Femur (tissue), 1 donor: ENCODE results near the gene CARNS1.
"Not testable (repeated sequence)": the region's sequence is repeated elsewhere in the genome, so short reads cannot be mapped to it uniquely, and the experiment has no call there.

Experiments used
- DNase-seq: peaks from one replicate; pipeline ENCODE4 v3.0.0-alpha.2; 2017

The CARNS1 gene

GRCh38 chr11:67448220-67448609 lies 32.7 kb downstream of the CARNS1 start:
- DNase-seq = no peak

- no peak for DNase-seq
Observed at GRCh38 chr11:67449116-67449844, 33.8 kb downstream of the CARNS1 start.

GRCh38 chr11:67450796-67451657 lies 35.5 kb downstream of the CARNS1 start:
- DNase-seq = no peak

GRCh38 chr11:67451658-67451976 lies 36.1 kb downstream of the CARNS1 start:
- DNase-seq = no peak

- DNase-seq = no peak
Observed at GRCh38 chr11:67452141-67452952, 36.9 kb downstream of the CARNS1 start, which contains the start of gene GPR152. GPR152 (minus strand) TSS chr11:67452729; CDS start chr11:67452724, 5 bp downstream.

GRCh38 chr11:67453816-67454732 lies 38.6 kb downstream of the CARNS1 start:
- peak; percentile 18 for DNase-seq

- no peak for DNase-seq
Observed at GRCh38 chr11:67455054-67455453, 39.6 kb downstream of the CARNS1 start, which contains the start of gene CABP4. CABP4 (plus strand) TSS chr11:67455354; CDS start chr11:67455424, 70 bp downstream.

- no peak for DNase-seq
Observed at GRCh38 chr11:67456068-67456705, 40.7 kb downstream of the CARNS1 start.

- DNase-seq = no peak
Observed at GRCh38 chr11:67457453-67457852, 42.0 kb downstream of the CARNS1 start.

GRCh38 chr11:67458266-67458665 lies 42.8 kb downstream of the CARNS1 start:
- DNase-seq = no peak

- DNase-seq = no peak
Observed at GRCh38 chr11:67463186-67463585, 47.7 kb downstream of the CARNS1 start.

GRCh38 chr11:67463680-67464410 lies 48.4 kb downstream of the CARNS1 start:
- DNase-seq = no peak

GRCh38 chr11:67464411-67465188 lies 49.1 kb downstream of the CARNS1 start:
- peak; percentile 90 for DNase-seq

- no peak for DNase-seq
Observed at GRCh38 chr11:67465189-67465510, 49.7 kb downstream of the CARNS1 start.

GRCh38 chr11:67465530-67465929 lies 50.1 kb downstream of the CARNS1 start:
- not testable (repeated sequence) for DNase-seq

GRCh38 chr11:67466367-67466766 lies 50.9 kb downstream of the CARNS1 start:
- DNase-seq = no peak

GRCh38 chr11:67466962-67467771 lies 51.7 kb downstream of the CARNS1 start:
- no peak for DNase-seq

- no peak for DNase-seq
Observed at GRCh38 chr11:67468056-67468455, 52.6 kb downstream of the CARNS1 start.

- no peak for DNase-seq
Observed at GRCh38 chr11:67468456-67468758, 52.9 kb downstream of the CARNS1 start.
